Hepatocyte (in vitro differentiated cells): Measurements from ENCODE around the gene PCDHGB3.

Source experiments
- CTCF ChIP-seq: fragments of 200-600 bp; sonication (generic); IDR thresholded peaks from 2 replicates; pipeline ENCODE4 v1.5.1; 2016; ENCODE audit warnings: antibody characterized with exemption, mild to moderate bottlenecking; ENCODE audit not compliant: poor library complexity
- EZH2 ChIP-seq: fragments of 200-600 bp; sonication (generic); IDR thresholded peaks from 2 replicates; pipeline ENCODE4 v1.6.1; 2016; ENCODE audit warnings: antibody characterized with exemption, mild to moderate bottlenecking, borderline replicate concordance
- EZH2phosphoT487 ChIP-seq: fragments of 200-600 bp; sonication (generic); IDR thresholded peaks from one replicate; pipeline ENCODE4 v1.6.1; 2018; ENCODE audit warnings: antibody characterized with exemption, mild to moderate bottlenecking, low read depth, moderate library complexity; ENCODE audit not compliant: unreplicated experiment, severe bottlenecking

- TF ChIP-seq EZH2 (no peak), CTCF (no peak), EZH2phosphoT487 (no peak)
Observed at GRCh38 chr5:141382469-141383294, 12.6 kb downstream of the PCDHGB3 start, which contains the start of gene PCDHGA7.
